Neural cell (in vitro differentiated cells): Measurements from ENCODE around the gene NUP98. TPM values are rescaled to one million over a fixed set of nuclear protein-coding genes. Genes with fewer than 3 reads are reported as not detected.

ENCODE experiments used
- H2AFZ ChIP-seq: fragments of 200-600, 300-800 bp; sonication (generic), shearing (Covaris generic); 2 replicates; pipeline ENCODE4 v1.6.0; 2014; ENCODE audit warnings: low read depth, mild to moderate bottlenecking, antibody characterized with exemption, low read length, moderate library complexity
- H3F3A ChIP-seq: fragments of 200-600 bp; shearing (Covaris generic); 2 replicates; pipeline ENCODE4 v1.6.1; 2016; ENCODE audit warnings: mild to moderate bottlenecking, moderate library complexity, mixed read lengths, antibody characterized with exemption, low read length; ENCODE audit not compliant: insufficient read depth, poor library complexity, severe bottlenecking
- H3K27ac ChIP-seq: fragments of 200-600, 300-800 bp; sonication (generic), shearing (Covaris generic); 2 replicates; pipeline ENCODE4 v1.5.1; 2014; ENCODE audit warnings: mild to moderate bottlenecking, low read length, moderate library complexity
- H3K27me3 ChIP-seq: fragments of 300-800, 200-600 bp; sonication (generic), shearing (Covaris generic); 2 replicates; pipeline ENCODE4 v1.6.0; 2014; ENCODE audit warnings: mild to moderate bottlenecking, low read depth, low read length, moderate library complexity; ENCODE audit not compliant: insufficient read depth
- H3K36me3 ChIP-seq: fragments of 300-800, 200-600 bp; sonication (generic), shearing (Covaris generic); 2 replicates; pipeline ENCODE4 v1.5.1; 2014; ENCODE audit warnings: mild to moderate bottlenecking, antibody characterized with exemption, low read length, moderate library complexity; ENCODE audit not compliant: insufficient read depth
- H3K4me2 ChIP-seq: fragments of 300-800, 200-600 bp; sonication (generic), shearing (Covaris generic); 2 replicates; pipeline ENCODE4 v1.6.0; 2014; ENCODE audit warnings: mild to moderate bottlenecking, low read length
- H3K4me3 ChIP-seq: fragments of 300-800, 200-600 bp; sonication (generic), shearing (Covaris generic); 2 replicates; pipeline ENCODE4 v1.5.1; 2014; ENCODE audit warnings: mild to moderate bottlenecking, low read length, moderate library complexity
- H3K79me2 ChIP-seq: fragments of 200-600 bp; shearing (Covaris generic); replicated peaks from 2 replicates; pipeline ENCODE4 v1.6.0; 2014; ENCODE audit warnings: mild to moderate bottlenecking, low read length, moderate library complexity; ENCODE audit not compliant: insufficient read depth
- H3K9ac ChIP-seq: fragments of 300-800, 200-600 bp; sonication (generic), shearing (Covaris generic); 2 replicates; pipeline ENCODE4 v1.6.1; 2016; ENCODE audit warnings: mild to moderate bottlenecking, low read length, mixed read lengths
- H3K9me2 ChIP-seq: fragments of 200-600 bp; shearing (Covaris generic); 2 replicates; pipeline ENCODE4 v1.6.1; 2016; ENCODE audit warnings: mild to moderate bottlenecking, low read length, mixed read lengths; ENCODE audit not compliant: insufficient read depth
- H3K9me3 ChIP-seq: fragments of 200-600, 300-800 bp; sonication (generic), shearing (Covaris generic); 2 replicates; pipeline ENCODE4 v1.6.1; 2016; ENCODE audit warnings: mild to moderate bottlenecking, mixed run types, low read length, moderate library complexity, mixed read lengths
- H4K20me1 ChIP-seq: fragments of 200-600 bp; shearing (Covaris generic); 2 replicates; pipeline ENCODE4 v1.6.1; 2016; ENCODE audit warnings: mild to moderate bottlenecking, mixed run types; ENCODE audit not compliant: insufficient read depth
- EP300 ChIP-seq: fragments of 450-650 bp; conservative IDR thresholded peaks from 2 replicates; pipeline ENCODE4 v1.6.1; 2014; ENCODE audit warnings: antibody characterized with exemption, mild to moderate bottlenecking, moderate library complexity; ENCODE audit not compliant: poor library complexity, severe bottlenecking
- EZH2 ChIP-seq: fragments of 200-600, 300-800 bp; shearing (Covaris generic), sonication (generic); IDR thresholded peaks from 2 replicates; pipeline ENCODE4 v1.6.1; 2014; ENCODE audit warnings: antibody characterized with exemption, low read length, borderline replicate concordance, mild to moderate bottlenecking; ENCODE audit not compliant: insufficient read depth, poor library complexity, severe bottlenecking
- MXI1 ChIP-seq: fragments of 450-650 bp; conservative IDR thresholded peaks from 2 replicates; pipeline ENCODE4 v1.6.1; 2014; ENCODE audit warnings: antibody characterized with exemption, mild to moderate bottlenecking; ENCODE audit not compliant: poor library complexity, severe bottlenecking
- POLR2AphosphoS5 ChIP-seq: IDR thresholded peaks from 2 replicates; pipeline ENCODE4 v1.6.1; 2012
- RAD21 ChIP-seq: fragments of 450-650 bp; conservative IDR thresholded peaks from 2 replicates; pipeline ENCODE4 v1.6.1; 2014; ENCODE audit warnings: antibody characterized with exemption, mild to moderate bottlenecking, moderate library complexity
- SMC3 ChIP-seq: fragments of 450-650 bp; conservative IDR thresholded peaks from 2 replicates; pipeline ENCODE4 v1.6.1; 2014; ENCODE audit warnings: antibody characterized with exemption, mild to moderate bottlenecking, moderate library complexity; ENCODE audit not compliant: poor library complexity
- TAF1 ChIP-seq: IDR thresholded peaks from 2 replicates; pipeline ENCODE4 v1.6.1; 2012; ENCODE audit warnings: low read depth
- polyA minus RNA-seq: library from RNA; depleted of rRNA, polyadenylated mRNA; stranded (reverse); fragments of >200 nt; gene quantifications from 2 replicates; pipeline ENCODE4 v1.2.3, GENCODE V29; 2014
- polyA plus RNA-seq: library from polyadenylated mRNA; depleted of rRNA; stranded (reverse); fragments of >200 nt; gene quantifications from 2 replicates; pipeline ENCODE4 v1.2.3, GENCODE V29; 2014
- TF ChIP-seq, protein P1 (sequence below): fragments of 450-650 bp; IDR thresholded peaks from 2 replicates; pipeline ENCODE4 v1.5.1; 2014; ENCODE audit warnings: antibody characterized with exemption, mild to moderate bottlenecking, moderate library complexity; ENCODE audit not compliant: poor library complexity, severe bottlenecking
- TF ChIP-seq, protein P2 (sequence below): IDR thresholded peaks from 2 replicates; pipeline ENCODE4 v1.6.1; 2012; ENCODE audit warnings: borderline replicate concordance

NUP98 gene
- polyA plus RNA-seq (28.9 and 45.5 TPM in 2 replicates), polyA minus RNA-seq (105 and 118 TPM in 2 replicates)

DNA sequence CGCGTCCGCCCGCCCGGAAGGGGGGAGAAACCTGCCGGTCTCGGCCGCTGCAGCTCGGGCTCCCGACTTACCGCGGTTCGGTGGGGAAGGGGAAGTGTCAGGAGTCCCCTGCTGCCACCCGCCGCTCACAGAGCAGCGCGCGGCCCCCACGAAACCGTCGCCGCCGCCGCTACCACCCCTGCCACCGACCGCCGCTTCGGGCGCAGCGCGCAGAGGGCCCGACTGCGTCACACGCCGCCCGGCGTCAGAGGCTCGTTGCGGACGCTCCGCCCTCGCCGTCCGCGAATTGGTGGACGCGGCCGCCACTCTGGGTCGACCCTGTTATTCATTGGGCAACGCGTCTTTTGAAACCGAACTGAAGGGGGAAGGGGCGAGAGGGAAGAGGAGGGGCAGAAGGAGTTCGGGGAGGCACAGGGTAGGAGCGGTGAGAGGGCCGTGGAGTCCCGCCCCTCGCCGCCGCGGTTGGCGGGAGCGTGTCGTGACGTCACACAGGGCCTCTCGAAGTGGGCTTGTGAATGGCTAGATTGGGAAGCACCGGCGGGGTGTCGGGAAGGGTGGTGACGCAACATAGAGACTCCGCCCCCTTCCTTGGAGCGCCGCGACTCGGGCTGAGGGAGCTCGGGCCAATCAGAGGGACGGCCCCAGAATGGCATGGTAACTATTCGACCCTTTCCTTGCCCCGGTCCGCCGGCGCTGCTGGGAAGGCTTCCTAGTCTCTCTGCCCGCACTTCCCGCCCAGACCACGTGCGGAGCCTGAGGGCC is at the start of gene NUP98:
Gene NUP98 (minus strand): TSS at position 226 of the 762 bp plus-strand sequence. CDS start 15,437 bp downstream, outside the sequence.
- Histone ChIP-seq H2AFZ (peak within 1 kb of the TSS; percentile 100), H3K27ac (peak within 1 kb of the TSS; percentile 94), H3K36me3 (no peaks in the 10 kb centered on the region), H3F3A (no peaks in the 10 kb centered on the region), H3K27me3 (no peaks in the 10 kb centered on the region), H3K4me2 (peak within 1 kb of the TSS; percentile 98), H3K9me3 (no peaks in the 10 kb centered on the region), H3K9me2 (no peaks in the 10 kb centered on the region), H3K79me2 (peaks cover 37% of the 10 kb centered on the region), H4K20me1 (no peaks in the 10 kb centered on the region), H3K9ac (peak within 1 kb of the TSS; percentile 97), H3K4me3 (peak within 1 kb of the TSS; percentile 99)
- TF ChIP-seq RAD21 (peak; percentile 53), MXI1 (peak; percentile 88), POLR2AphosphoS5 (peak; percentile 99), EP300 (peak; percentile 76), TAF1 (peak; percentile 60), EZH2 (no peak), SMC3 (peak; percentile 56)
- TF ChIP-seq, protein P1, sequence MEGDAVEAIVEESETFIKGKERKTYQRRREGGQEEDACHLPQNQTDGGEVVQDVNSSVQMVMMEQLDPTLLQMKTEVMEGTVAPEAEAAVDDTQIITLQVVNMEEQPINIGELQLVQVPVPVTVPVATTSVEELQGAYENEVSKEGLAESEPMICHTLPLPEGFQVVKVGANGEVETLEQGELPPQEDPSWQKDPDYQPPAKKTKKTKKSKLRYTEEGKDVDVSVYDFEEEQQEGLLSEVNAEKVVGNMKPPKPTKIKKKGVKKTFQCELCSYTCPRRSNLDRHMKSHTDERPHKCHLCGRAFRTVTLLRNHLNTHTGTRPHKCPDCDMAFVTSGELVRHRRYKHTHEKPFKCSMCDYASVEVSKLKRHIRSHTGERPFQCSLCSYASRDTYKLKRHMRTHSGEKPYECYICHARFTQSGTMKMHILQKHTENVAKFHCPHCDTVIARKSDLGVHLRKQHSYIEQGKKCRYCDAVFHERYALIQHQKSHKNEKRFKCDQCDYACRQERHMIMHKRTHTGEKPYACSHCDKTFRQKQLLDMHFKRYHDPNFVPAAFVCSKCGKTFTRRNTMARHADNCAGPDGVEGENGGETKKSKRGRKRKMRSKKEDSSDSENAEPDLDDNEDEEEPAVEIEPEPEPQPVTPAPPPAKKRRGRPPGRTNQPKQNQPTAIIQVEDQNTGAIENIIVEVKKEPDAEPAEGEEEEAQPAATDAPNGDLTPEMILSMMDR = peak; percentile 48
- TF ChIP-seq, protein P2, sequence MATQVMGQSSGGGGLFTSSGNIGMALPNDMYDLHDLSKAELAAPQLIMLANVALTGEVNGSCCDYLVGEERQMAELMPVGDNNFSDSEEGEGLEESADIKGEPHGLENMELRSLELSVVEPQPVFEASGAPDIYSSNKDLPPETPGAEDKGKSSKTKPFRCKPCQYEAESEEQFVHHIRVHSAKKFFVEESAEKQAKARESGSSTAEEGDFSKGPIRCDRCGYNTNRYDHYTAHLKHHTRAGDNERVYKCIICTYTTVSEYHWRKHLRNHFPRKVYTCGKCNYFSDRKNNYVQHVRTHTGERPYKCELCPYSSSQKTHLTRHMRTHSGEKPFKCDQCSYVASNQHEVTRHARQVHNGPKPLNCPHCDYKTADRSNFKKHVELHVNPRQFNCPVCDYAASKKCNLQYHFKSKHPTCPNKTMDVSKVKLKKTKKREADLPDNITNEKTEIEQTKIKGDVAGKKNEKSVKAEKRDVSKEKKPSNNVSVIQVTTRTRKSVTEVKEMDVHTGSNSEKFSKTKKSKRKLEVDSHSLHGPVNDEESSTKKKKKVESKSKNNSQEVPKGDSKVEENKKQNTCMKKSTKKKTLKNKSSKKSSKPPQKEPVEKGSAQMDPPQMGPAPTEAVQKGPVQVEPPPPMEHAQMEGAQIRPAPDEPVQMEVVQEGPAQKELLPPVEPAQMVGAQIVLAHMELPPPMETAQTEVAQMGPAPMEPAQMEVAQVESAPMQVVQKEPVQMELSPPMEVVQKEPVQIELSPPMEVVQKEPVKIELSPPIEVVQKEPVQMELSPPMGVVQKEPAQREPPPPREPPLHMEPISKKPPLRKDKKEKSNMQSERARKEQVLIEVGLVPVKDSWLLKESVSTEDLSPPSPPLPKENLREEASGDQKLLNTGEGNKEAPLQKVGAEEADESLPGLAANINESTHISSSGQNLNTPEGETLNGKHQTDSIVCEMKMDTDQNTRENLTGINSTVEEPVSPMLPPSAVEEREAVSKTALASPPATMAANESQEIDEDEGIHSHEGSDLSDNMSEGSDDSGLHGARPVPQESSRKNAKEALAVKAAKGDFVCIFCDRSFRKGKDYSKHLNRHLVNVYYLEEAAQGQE = no peak

DNA sequence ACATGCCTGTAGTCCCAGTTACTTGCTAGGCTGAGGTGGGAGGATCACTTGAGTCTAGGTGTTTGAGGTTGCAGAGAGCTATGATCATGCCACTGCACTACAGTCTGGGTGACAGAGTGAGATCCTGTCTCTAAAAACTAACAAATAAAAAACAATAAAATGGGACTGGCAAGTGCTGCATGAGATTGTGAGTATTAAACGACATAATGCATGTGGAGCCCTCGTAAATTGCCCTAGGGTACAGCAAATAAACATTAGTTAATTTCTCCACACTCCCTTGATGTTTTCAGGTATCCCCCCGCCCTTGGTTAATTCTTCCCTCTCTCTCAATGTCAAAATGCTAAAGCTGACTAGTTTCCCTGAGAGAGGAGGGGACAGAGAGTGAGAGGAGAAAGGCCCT is 48.3 kb upstream of the NUP98 start:
- H4K20me1 ChIP-seq = no peaks in the 10 kb centered on the region
- H3K27ac ChIP-seq = no peak overlapping the region
- no peaks in the 10 kb centered on the region for H3K79me2 ChIP-seq
- H2AFZ ChIP-seq = no peak overlapping the region
- no peaks in the 10 kb centered on the region for H3F3A ChIP-seq
- no peak overlapping the region for H3K4me2 ChIP-seq
- H3K36me3 ChIP-seq = no peaks in the 10 kb centered on the region
- TF ChIP-seq EP300 = no peak
- no peak for TF ChIP-seq MXI1
- TF ChIP-seq EZH2 = no peak
- TF ChIP-seq POLR2AphosphoS5 = no peak
- TF ChIP-seq RAD21 = no peak
- TF ChIP-seq TAF1 = no peak
- TF ChIP-seq, protein P2 = no peak
- no peak for TF ChIP-seq SMC3
- TF ChIP-seq, protein P1 = no peak
- H3K9me3 ChIP-seq = no peaks in the 10 kb centered on the region
- H3K4me3 ChIP-seq = no peak overlapping the region
- H3K9me2 ChIP-seq = no peaks in the 10 kb centered on the region
- H3K9ac ChIP-seq = no peak overlapping the region
- no peaks in the 10 kb centered on the region for H3K27me3 ChIP-seq
